Measurements from ENCODE around the gene RNF187.

The RNF187 gene

GRCh38 chr1:228508840-228509415 is 21.7 kb downstream of the RNF187 start:
- H3K27me3 ChIP-seq: peaks cover 50% of the 10 kb centered on the region
- no peaks in the 10 kb centered on the region for H3K4me1 ChIP-seq (ENCODE audit: control insufficient read depth in 1 of 2, insufficient read depth in 1 of 2, low read depth in 1 of 2, low read length in 1 of 2)
- H3K27ac ChIP-seq: no peak overlapping the region
- no peaks in the 10 kb centered on the region for H3K36me3 ChIP-seq
- no peak for TF ChIP-seq CTCF (IDR thresholded peaks at IDR 0.05)
- H3K9me3 ChIP-seq: no peaks in the 10 kb centered on the region
- no peak overlapping the region for H3K4me3 ChIP-seq (ENCODE audit: low read depth in 1 of 2, low read length in 1 of 2)

- no peak overlapping the region for H3K27ac ChIP-seq
- no peaks in the 10 kb centered on the region for H3K4me1 ChIP-seq (ENCODE audit: control insufficient read depth in 1 of 2, insufficient read depth in 1 of 2, low read depth in 1 of 2, low read length in 1 of 2)
- H3K9me3 ChIP-seq: no peaks in the 10 kb centered on the region
- H3K36me3 ChIP-seq: no peaks in the 10 kb centered on the region
- no peak for TF ChIP-seq CTCF (IDR thresholded peaks at IDR 0.05)
- H3K4me3 ChIP-seq (ENCODE audit: low read depth in 1 of 2, low read length in 1 of 2): no peak overlapping the region
- peaks cover 52% of the 10 kb centered on the region for H3K27me3 ChIP-seq
Observed at GRCh38 chr1:228510101-228510802, 23.1 kb downstream of the RNF187 start.

- Histone ChIP-seq H3K9me3 (no peaks in the 10 kb centered on the region), H3K27ac (no peak overlapping the region), H3K27me3 (peaks cover 57% of the 10 kb centered on the region), H3K36me3 (no peaks in the 10 kb centered on the region), H3K4me3 (ENCODE audit: low read depth in 1 of 2, low read length in 1 of 2) (no peak overlapping the region), H3K4me1 (ENCODE audit: control insufficient read depth in 1 of 2, insufficient read depth in 1 of 2, low read depth in 1 of 2, low read length in 1 of 2) (no peaks in the 10 kb centered on the region)
- no peak for TF ChIP-seq CTCF (IDR thresholded peaks at IDR 0.05)
Observed at GRCh38 chr1:228510803-228511413, 23.7 kb downstream of the RNF187 start.

GRCh38 chr1:228511546-228512445 is 24.6 kb downstream of the RNF187 start:
- Histone ChIP-seq H3K27ac (no peak overlapping the region), H3K4me1 (ENCODE audit: control insufficient read depth in 1 of 2, insufficient read depth in 1 of 2, low read depth in 1 of 2, low read length in 1 of 2) (no peaks in the 10 kb centered on the region), H3K4me3 (ENCODE audit: low read depth in 1 of 2, low read length in 1 of 2) (no peak overlapping the region), H3K9me3 (no peaks in the 10 kb centered on the region), H3K27me3 (peaks cover 66% of the 10 kb centered on the region), H3K36me3 (no peaks in the 10 kb centered on the region)
- no peak for TF ChIP-seq CTCF (IDR thresholded peaks at IDR 0.05)

GRCh38 chr1:228512781-228513198 is 25.6 kb downstream of the RNF187 start:
- no peaks in the 10 kb centered on the region for H3K9me3 ChIP-seq
- no peaks in the 10 kb centered on the region for H3K36me3 ChIP-seq
- H3K27me3 ChIP-seq: peaks cover 72% of the 10 kb centered on the region
- no peak for TF ChIP-seq CTCF (IDR thresholded peaks at IDR 0.05)
- no peak overlapping the region for H3K27ac ChIP-seq
- no peaks in the 10 kb centered on the region for H3K4me1 ChIP-seq (ENCODE audit: control insufficient read depth in 1 of 2, insufficient read depth in 1 of 2, low read depth in 1 of 2, low read length in 1 of 2)
- no peak overlapping the region for H3K4me3 ChIP-seq (ENCODE audit: low read depth in 1 of 2, low read length in 1 of 2)

All from neutrophil (primary cell).